Stromal cell of bone marrow (primary cell): ENCODE measurements around the gene TES.
"Not testable (repeated sequence)": the region's sequence is repeated elsewhere in the genome, so short reads cannot be mapped to it uniquely, and the experiment has no call there.

Source experiments
- DNase-seq: peaks from one replicate; pipeline ENCODE4 v3.0.0-alpha.2; 2012; ENCODE audit warnings: low read depth

Gene TES

DNA sequence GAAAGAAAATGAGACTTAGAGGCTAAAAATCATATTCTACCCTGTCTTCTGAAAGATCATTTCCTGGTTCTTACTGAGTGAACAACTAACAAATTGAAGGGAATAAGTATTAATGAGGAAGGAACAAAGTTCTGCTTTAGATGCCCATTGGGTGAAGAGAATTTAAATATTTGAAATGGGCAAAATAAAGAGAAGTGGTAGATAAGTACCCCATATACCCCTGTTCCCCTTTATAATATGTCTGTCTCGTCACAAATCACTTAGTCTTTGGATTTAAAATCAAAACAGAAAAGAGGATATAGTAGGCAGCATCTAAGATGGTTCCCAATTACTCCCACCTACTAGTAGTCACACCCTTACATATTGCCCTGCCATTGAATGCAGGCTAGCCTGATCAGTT lies 13.2 kb downstream of the TES start:
- no peak for DNase-seq

DNA sequence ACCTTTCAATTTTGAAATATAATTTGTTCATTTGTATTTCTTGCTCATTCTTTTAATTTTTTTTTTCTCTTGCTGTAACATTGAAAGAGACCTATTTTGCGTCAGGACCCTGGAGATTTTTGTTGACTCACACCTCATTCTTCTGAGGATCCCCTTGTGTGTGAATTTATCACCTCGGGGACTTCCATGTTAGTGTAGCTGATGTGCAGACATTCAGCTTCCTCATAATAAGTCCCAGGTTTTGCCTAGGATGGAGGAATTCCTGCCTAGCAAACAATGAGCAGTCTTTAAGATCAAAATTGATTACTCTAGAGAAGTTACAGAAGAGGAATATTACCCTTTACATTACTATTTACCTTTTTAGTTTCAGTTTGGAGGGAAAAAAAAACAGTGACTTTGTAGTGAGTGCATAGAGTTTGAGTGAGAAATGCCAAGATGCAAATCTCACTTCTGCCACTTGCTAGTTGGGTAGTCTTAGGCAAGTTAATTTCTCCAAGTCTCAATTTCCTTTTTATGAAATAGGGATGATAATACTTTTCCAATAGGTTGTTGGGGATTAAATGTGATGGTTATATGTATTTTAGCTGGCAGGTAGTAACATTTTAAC lies 14.3 kb downstream of the TES start:
- no peak for DNase-seq

DNA sequence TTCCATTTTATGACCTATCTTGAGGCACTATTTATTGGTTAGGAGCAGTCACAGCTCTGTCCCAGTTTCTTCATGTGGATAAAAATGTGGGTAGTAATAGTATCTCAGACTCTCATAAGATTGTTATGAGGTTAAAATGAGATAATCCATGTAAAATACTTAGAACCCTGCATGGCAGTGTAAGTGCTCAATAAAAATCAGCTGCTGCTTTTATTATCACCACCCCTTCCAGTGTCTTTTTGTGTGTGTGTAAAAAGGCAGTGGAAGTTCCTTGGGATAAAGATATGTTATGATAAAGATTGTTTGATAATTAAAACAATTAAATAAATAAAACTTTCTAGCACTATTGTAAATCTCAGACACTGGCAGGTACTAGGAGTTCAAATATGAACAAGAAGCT lies 15.5 kb downstream of the TES start:
- no peak for DNase-seq

DNA sequence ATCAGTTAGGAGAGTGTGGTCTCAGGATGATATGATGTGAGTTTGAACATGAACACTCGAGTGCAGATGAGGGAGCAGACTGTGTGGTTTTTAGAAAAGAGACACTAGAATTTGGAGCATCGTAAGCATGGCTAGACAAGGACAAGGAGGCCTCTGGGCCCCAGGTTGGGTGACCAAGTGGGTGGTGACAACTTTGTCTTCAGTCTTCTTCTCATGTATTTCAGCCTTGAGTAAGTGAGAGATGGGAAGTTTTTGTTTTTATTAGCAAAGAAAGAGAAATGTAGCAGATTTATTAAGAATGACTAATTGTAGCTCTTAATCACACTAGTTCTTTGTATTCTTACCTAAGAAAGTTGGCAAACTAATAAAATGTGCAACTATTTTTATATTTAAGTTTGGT lies 16.3 kb downstream of the TES start:
- DNase-seq = no peak

DNA sequence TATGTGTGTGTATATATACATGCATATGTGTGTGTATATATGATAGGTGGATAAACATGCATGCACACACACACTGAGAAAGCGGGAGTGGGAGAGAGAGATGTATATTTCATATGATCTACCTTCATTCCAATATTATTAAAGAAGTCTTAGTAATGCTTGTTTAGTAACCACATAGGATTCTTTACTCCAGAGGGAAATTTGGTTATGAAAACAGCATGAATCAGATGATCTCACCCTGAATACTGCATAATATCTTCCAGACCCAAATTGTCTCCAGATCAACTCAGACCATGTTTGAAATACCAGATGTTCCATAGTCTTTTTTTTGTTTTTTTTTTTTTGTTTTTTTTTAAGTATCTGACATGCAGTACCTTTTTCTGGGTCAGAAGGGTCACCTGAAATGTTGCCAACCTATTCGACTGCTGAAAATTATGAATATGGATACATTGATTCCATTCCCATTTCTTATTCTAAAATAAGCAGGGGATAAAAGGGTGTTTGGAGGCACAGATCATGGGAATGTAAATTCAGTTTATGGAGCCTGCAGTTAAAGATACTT lies 17.4 kb downstream of the TES start:
- DNase-seq = peak; percentile 86

DNA sequence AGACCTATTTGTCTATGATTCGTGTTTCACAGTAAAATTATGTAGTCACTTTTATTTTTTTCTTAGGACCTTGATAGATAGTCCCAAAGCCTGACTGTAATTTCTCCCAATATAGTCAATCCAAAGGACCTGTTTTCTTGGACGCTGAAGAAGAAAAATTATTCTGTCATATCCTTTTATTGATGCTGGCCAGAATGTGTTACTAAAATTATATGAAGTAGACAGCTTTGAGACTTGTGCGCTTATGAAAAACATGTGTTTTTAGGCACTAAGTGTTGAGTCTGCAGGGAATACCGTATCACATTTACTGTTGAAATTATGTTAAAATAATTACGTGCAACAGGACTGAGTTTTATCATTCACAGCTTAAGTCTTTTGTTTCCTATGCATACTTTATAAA lies 17.9 kb downstream of the TES start:
- no peak for DNase-seq

DNA sequence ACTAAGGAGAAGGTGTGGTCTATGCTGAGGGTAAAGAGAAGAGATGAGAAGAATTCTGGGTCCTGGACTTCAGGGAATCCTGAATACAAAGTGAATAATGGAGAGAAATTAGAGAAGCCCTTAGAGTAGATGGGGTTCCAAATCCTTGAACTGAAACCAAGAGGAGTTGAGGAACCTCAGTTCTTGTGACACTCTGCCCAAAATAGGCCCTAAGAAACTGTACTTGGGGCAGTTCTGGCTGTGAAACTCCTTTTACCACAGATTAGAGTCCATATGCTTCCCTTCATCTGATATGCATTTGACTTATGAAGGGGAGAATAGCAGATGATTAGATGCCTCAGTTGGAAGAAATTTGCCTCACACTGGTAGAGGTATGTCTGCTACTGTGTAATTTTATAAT lies 19.0 kb downstream of the TES start:
- no peak for DNase-seq

DNA sequence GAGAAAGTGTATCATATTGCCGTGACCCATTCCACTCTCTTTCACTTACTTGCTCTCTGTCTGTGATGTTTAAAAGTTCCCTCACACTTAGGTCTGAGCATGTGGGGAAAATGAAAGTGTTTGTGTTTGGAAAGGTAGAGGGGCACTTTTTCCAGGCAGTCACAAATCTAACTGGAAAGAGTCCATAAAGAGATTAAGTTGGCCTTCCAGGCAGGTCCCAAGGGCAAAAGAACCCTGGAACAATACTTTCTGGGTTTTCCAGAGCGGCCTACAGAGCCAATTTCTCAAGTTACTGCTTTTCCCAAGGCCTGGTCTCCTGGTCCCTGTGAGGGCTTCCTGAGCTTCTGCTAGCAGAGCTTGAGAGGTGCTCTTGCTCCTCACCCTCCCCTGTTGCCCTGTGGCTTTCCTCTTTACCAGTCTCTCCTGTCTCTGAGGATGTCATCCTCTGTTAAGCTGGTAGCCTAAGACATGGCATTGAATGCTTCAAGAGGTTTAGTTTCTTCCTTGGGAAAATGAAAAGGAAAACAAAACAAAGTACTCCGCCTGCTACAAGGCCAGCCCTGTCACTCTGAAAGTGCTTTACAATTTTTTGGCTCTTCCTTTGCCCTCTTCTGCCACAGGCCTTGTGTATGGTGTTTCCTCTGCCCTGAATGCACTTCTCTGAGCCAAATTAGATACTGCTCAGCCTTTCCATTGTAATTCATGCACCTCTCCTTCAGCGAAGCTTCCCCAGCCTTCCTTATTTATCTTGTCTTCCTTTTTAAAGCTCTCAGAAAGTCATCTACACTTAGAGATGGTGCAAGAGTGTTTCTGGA lies 20.1 kb downstream of the TES start:
- DNase-seq = no peak

DNA sequence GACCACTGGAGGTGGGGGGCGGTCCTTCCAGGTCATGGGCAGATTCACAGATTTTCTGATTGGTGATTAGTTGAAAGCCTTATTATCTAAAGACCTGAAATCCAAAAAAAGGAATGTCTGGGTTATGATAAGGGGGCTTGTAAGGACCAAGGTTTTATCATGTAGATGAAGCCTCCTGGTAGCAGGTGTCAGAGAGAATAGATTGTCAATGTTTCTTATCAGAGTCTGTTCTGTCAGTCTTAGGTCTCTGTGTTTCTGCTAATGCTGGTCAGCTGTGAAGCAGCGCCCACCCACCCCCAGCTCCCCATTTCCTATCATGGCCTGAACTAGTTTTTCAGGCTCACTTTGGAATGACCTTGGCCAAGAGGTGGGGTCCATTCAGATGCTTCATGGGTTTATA lies 21.2 kb downstream of the TES start:
- no peak for DNase-seq

DNA sequence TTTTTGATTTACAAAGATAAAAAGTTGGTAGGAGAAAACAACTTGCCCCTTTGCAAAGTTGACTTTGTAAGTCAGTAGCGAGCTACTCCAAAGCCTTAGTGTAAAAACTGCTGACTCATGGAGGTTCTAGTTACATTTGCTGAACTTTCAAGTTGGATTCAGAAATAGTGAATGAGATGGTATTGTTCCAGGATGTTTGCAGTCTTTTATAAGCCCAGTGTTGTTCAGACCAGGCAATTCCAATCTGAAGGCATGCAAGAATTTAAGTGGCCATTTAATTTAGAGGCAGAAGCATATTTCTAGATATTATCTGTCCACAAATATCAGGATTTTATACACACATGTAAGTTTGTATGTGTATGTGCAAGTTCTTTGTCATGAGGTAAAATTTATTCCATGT lies 21.6 kb downstream of the TES start:
- DNase-seq = peak; percentile 57

DNA sequence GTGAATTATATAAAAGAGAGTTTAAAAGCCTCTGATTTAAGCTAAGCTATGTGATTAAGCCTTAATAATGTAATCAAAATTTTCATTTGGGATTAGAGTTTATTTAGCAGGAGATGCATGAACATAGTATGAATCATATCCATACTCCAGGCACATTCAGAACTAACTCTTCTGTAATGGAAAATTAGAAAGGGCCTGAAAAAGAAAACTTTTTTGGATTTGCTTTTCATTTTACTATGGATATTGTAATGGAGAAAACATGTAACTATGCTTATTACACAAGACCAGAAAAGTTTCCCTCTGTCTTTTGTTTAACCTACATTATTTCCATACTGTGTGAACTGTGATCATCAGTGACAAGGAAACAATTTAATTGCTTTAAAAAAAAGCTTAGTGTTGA lies 22.0 kb downstream of the TES start:
- DNase-seq = peak; percentile 57

DNA sequence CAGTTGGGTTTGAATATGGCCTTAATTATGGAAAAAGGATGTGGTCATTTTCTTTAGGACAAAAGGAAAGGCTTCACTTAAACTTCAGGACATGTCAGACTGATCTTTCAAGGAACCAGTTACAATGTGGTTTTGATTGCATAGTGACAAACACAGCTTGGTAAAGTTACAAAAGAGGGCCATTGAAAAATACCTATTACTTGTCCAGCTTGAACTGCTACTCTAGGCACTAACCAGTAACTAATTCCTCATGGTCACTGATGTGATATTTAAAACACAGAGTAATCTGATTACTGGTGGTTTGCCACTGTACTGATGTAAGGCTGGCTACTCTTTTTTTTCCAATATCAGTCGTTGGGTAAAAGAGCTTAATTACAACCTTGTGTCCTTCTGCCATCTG lies 22.6 kb downstream of the TES start:
- DNase-seq = no peak

DNA sequence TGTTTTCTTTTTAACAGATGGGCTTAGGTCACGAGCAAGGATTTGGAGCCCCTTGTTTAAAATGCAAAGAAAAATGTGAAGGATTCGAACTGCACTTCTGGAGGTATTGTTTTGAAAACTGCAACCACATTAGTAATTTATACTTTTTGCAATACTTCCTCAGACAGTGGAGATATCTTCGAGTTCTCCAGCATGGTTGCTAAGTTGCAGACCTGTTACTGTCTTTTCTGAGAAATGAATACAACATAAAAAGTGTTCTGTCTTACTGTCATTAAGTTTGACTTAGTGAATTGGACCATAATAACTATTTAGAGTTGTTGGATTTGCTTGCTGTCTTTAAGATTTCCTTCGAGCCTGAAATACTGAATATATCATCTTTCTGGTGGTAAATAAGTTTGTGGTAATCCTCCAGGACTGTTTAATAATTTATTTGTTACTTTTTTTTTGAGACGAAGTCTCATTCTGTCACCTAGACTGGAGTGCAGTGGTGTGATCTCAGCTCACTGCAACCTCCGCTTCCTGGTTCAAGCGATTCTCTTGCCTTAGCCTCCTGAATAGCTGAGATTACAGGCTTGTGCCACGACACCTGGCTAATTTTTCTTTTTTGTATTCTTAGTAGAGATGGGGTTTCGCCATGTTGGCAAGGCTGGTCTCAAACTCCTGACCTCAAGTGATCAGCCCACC lies 24.3 kb downstream of the TES start:
- DNase-seq = no peak

DNA sequence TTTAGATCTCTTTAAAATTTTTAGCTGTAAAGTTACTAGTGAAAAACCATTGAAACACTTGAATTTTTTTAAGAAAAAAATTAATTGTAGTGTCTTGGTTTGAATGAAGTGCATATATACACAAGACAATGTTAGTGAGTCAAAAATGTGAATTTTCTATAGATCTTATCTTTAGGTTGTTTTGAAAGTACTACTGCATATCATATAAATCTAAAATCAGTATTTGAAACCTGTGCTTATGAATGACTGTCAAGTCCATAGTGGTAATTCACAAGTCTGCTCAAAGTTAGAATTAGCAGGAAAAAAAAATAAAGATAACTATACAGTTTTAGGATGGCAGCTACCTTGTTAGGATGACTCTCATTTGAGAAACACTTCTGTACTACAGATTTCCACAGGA lies 25.0 kb downstream of the TES start:
- no peak for DNase-seq

DNA sequence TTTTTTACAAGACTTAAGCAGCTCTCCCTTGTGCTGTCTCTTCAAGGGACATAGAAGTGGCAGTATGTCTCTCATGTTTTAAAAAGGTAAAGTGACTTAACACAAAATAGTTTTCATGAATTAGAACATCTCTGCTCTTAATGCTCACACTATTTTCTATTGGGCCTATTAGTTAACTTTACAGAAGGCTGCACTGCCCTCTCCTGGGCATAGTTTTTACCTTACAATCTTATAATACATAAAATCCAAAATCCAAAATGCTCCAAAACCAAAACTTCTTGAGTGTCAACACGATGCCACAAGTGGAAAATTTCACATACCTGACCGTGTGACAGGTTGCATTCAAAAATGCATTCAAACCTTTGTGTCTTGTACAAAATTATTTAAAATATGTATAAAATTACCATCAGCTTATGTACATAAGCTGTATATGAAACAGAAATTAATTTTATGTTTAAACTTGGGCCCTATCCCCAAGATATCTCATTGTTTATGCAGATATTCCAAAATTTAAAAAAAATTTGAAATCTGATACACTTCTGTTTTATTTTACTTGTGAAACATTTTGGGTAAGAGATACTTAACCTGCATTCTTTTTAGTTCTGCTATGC lies 25.8 kb downstream of the TES start:
- DNase-seq = no peak

DNA sequence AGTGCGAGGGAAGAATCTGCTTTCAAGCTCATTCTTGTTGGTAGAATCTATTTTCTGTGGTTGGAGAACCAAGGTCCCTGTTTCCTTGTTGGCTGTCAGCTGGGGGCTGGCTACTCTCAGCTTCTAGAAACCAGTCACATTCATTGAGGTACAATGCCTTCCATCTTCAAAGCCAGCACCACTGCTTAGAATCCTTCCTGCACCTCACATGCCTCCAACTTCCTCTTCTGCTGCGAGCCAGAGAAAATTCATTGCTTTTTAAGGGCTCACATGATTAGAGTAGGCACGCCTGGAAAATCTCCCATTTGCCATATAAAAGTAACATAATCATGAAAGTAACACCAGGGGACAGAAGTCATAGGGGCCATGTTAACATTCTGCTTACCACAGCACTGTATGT lies 28.7 kb downstream of the TES start:
- no peak for DNase-seq

DNA sequence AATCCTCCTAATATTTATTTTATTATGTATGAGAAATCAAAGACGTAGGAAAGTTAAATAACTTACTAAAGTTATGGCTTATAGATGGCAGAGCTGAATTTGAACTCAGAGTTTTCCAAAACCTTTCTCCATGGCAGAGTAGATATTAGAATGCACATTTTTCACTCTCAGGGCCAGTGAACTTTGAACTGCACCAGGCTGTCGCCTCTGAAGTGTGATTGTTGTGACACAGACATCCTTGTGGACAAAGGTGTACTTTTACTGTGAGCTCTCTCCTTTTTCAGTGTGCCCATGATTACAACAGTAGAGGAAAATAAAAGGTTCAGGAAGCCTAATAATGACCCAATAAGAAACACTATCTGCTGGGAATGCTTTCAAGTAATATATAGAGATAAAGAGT lies 29.1 kb downstream of the TES start:
- no peak for DNase-seq

DNA sequence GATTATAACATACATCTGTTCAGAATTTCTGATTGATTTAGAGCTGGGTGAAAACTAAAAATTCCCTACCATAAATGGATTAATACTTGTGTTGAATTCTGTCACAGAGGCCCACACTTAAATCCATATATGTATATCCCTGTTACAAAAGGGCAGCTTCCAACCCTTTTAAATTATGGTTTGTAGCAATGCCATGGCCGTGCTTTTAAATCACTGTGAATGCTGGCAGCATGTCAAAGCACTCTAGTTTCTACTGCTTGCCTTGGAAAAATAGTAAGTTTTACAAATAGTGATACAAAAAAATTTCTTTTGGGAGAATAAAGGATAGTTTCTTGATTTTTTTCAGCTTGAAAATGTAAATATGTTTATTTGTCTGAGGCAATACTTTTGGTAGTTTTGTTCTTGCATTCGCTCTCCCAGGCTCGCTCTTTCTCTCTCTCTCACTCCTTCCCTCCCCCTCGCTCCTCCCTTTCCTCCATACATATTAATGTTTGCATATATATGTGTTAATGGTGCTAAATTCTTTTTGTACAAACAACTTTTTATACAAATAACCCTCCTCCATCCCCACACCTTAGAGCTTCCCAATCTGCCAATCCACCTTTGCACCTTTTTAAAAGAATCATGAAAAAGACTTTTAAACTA lies 29.8 kb downstream of the TES start:
- no peak for DNase-seq

DNA sequence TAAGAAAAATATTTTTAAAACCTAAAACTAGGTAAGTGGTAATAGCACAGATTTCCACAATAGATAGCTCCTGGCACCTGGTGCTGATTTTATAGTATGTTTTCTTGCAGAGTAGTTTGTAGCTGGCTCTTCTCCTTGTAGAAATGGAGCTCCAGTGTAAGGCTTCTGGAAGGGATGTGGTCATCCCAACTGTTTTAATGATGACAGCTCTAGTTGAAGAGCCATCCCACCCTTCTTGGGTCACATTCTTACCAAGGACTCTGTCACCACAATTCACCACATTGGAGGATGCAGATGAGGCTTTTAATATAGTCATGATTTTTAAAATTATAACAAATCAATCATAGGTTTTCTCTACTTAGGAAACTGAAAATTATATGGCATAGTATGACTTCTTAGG lies 31.0 kb downstream of the TES start:
- DNase-seq = no peak

DNA sequence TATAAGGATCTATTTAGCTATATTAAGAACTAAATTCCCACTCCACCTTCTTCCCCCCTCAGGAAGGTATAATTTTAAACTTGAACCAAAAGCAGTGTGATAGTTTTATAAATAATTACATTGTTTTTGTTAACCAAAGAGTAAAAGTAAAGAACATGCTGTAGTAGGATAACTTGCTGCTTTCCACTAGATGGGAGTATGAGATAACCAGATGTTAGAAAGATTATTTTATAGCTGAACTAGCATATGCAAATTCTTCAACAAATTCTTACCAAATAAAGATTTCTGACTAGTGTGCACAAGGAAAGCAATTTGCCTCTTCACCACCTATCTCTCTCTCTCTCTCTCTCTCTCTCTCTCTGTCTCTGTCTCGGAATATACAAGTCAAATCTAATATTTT lies 31.8 kb downstream of the TES start:
- DNase-seq = no peak

DNA sequence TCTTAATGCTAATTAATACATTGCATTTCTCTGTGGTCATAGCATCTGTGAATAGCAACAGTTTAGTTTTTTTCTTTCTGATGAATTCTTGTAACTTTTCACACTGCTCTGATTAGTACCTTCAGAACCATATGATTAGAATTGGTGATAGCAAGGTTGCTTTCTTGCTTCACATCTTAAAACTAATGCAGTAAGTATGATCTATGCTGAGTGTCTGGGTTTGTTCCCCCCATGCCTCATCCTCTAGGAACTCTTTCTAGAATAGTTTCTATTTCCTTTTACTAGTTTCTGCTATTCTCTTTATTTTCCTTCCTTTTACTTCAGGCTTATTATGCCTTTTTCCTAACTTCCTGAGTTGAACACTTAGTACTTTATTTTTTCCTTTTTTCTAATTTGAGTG lies 32.4 kb downstream of the TES start:
- no peak for DNase-seq

DNA sequence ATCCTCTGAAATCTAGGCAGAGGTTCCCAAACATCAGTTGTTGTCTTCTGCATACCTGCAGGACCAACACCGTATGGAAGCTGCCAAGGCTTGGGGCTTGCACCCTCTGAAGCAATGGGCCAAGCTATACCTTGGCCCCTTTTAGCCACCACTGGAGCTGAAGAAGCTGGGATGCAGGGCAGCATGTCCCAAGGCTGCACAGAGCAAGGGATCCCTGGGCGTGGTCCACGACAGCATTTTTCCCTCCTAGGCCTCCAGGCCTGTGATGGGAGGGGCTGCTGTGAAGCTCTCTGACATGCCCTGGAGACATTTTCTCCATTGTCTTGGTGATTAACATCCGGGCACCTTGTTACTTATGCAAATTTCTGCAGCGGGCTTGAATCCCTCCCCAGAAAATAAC lies 34.5 kb downstream of the TES start:
- not testable (repeated sequence) for DNase-seq
